HG02763 (cell line): ENCODE data around the gene TAAR9.
"Not testable (repeated sequence)": the region's sequence is repeated elsewhere in the genome, so short reads cannot be mapped to it uniquely, and the experiment has no call there.

Experiments
- ATAC-seq: cut with Tn5 transposase; IDR thresholded peaks from one replicate; pipeline ENCODE4 v1.9.1; 2021; ENCODE audit warnings: mild to moderate bottlenecking, moderate library complexity; ENCODE audit not compliant: unreplicated experiment

The TAAR9 gene

GRCh38 chr6:132513831-132514545 is 24.1 kb upstream of the TAAR9 start:
- ATAC-seq, result no peak

- ATAC-seq, result no peak
These were observed 22.7 kb upstream of the TAAR9 start for GRCh38 chr6:132515386-132515785.

DNA sequence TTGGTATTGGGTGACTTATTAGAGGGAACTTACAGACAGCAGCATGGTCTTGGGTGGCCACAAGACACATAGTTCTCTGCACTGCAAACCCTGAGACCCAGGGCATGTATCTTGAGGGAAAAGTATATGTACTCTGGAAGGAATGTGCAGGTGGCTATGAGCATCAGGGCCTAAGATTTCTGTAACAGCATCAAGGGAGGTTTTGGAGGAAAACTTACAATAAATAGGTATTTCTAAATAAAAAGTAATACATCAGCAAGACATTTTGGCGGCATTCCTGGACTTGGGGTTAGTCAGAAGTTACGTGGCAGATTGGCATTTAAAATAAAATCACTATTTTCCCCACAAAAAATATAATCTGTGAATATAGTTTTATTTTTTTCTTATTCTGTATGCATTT is 17.1 kb upstream of the TAAR9 start:
- ATAC-seq, result no peak

DNA sequence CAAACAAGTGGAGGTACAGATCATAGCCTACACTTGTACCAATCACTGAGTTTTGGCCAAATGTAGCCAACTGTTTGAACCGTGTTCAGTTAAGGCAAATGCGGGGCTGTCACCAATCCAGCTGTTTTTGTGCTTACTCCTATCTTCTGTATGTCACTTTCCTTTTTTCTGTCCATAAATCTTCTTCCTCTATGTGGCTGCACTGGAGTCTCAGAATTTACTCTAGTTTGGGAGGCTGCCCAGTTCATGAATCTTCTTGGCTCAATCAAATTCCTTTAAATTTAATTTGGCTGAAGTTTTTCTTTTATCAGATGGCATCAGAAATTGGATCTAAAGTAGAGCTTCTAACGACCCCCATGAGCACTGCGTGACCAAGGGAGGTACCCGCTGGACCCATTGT is 13.4 kb upstream of the TAAR9 start:
- ATAC-seq, result no peak

- ATAC-seq, result no peak
These were observed 12.2 kb upstream of the TAAR9 start for GRCh38 chr6:132525866-132526265.

DNA sequence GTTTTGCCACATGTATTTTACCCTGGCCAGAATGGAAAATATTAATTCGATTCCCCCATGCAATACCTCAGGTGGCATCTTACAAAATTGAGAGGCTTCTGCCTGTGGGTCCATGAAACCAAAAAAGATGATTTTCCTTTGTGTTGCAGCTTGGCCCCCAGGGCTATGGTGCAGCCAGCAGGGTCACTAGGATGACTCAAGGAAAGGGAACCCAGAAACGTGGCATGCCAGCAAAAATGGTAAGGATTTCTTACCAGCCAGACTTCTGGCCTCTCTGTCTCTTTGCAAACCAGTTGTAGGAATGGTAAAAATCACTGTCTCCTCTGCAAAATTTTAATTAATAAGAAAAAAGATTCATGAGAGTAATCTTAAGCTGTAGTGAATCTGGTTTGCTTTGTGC is 11.6 kb upstream of the TAAR9 start:
- no peak for ATAC-seq

- ATAC-seq, result no peak
These were observed 10.3 kb upstream of the TAAR9 start for GRCh38 chr6:132527791-132528190.

DNA sequence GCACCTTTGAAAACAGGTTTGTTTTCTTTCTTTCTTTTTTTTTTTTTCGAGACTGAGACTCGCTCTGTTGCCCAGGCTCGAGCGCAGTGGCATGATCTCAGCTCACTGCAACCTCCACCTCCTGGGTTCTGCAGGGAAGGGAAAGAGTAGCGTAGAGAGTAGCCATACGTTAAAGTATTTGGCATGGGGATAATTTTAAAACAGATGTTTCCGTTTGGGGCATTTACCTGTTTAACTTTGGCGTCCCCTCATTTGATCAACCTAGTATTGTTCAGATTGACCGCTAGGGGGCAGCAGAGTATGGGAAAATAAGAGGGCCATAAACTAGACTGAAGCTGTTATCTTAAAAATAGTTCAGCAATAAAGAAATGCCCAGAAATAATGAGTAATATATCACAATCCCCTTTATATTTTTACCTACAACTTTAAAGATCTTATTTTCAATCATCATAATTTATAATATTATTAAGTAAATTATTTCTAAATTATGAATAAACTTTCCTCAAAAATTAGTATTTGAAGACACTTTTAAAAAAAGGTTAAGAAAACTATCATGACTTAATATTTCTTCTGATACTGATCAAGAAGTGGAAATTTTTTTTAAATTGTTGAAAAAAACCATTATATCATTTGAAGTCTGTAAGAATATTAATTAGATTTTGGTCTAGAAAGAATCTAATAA is 7.6 kb upstream of the TAAR9 start:
- peak; percentile 90 for ATAC-seq

- ATAC-seq, result not testable (repeated sequence)
These were observed 3.5 kb upstream of the TAAR9 start for GRCh38 chr6:132534546-132534945.

DNA sequence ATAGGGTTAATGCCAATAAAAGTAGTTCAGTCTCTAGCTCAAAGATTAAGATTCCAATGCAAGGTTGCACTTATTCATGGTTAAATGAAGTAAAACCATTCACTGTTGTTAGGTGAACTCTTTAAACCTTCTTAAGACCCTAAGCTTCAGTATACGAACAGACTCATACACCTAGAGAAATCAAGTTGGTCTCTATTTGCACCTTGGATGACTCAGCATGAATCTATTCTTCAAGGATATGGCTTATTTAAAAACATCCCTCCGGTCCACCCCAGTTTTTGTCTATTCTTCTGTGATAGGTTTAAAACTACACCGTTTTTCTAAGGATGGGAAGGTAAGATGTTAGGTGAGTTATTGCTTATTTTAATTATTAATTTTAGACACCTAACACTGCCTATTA is 932 bp upstream of the TAAR9 start:
- no peak for ATAC-seq

DNA sequence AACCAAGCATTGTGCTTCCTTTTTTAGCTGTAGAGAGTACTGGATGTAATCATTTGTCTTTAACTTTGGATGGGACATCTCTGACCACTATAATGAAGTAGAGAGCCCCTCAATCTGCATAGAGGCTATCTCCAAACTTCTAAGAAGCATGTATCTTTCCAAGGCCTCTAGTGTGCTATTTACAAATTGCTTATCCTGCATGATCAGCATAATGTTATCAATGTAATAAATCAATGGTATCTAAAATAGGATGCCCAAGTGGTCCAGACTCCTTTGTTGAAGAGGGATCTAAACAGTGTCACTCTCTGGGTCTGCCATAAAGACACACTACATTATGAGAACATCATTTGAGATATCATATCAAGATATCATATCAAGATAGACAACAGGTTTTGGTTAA is 6.7 kb downstream of the TAAR9 start:
- ATAC-seq, result no peak

- ATAC-seq, result no peak
These were observed 10.8 kb downstream of the TAAR9 start for GRCh38 chr6:132548746-132549463.

DNA sequence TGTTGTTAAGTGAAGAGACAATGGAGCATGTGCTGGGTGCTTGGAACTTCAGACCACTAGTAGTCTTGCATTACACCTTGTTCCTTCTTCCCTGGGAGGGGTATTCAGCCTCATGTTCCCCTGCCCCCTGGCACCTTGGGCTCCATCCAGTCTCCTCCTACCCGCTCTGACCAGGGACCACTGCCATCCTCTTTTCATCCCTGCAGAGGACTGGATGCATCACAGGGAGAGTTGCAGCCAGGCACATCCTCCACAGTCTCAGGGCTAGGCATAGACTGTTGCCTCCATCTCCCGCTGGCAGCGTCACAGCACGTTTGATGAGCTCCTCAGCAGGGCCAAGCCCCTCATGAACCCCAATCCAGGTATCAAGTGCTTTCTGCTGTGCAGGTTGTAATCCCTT is 13.1 kb downstream of the TAAR9 start:
- ATAC-seq, result no peak

DNA sequence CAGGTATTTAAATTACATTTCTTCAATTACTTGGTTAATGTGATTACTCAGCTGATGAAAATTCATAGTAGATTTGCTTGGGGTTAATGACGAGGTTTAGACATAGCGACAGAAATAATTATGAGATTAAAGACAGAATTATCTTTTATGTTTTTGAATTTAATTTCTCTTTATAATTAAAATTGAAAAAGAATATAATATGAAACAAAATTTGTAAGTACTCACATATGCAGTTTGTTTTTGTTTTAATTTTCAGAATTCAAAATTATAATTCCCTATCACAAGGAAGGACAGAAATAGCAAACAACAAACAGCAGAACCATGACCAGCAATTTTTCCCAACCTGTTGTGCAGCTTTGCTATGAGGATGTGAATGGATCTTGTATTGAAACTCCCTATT is 14.3 kb downstream of the TAAR9 start, which contains the start of gene TAAR8:
TSS of gene TAAR8 (plus strand) at position 301 of the 400 bp plus-strand sequence. CDS start at position 322, 21 bp downstream.
- ATAC-seq, result no peak

- ATAC-seq, result not testable (repeated sequence)
These were observed 22.0 kb downstream of the TAAR9 start for GRCh38 chr6:132560087-132560486.

- no peak for ATAC-seq
These were observed 28.3 kb downstream of the TAAR9 start for GRCh38 chr6:132566404-132566803.

DNA sequence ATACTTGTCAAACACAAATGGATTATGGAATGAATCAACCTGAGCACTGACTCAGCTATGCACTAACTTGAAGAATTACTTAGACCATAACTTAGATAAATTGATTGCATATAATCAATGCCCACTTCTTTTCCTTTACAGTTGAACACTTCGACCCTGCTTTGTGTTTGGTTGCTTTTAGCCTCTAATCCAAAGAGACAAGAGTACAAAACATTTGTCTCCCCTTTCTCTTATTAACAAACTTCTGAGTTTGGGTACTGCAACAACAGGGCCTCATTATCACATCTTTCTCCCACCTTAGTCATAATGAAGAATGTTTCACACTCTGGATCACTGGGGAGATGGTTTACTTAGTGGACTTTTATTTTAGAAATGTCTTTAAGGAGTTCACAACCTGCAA is 29.5 kb downstream of the TAAR9 start:
- ATAC-seq, result no peak

- ATAC-seq, result no peak
These were observed 30.5 kb downstream of the TAAR9 start for GRCh38 chr6:132568611-132569010.

- no peak for ATAC-seq
These were observed 31.1 kb downstream of the TAAR9 start for GRCh38 chr6:132569170-132569569.

GRCh38 chr6:132570221-132570777 is 32.2 kb downstream of the TAAR9 start, which contains the start of gene TAAR6:
Gene TAAR6 (plus strand): TSS chr6:132570322. CDS start chr6:132570322, 0 bp downstream.
- no peak for ATAC-seq

DNA sequence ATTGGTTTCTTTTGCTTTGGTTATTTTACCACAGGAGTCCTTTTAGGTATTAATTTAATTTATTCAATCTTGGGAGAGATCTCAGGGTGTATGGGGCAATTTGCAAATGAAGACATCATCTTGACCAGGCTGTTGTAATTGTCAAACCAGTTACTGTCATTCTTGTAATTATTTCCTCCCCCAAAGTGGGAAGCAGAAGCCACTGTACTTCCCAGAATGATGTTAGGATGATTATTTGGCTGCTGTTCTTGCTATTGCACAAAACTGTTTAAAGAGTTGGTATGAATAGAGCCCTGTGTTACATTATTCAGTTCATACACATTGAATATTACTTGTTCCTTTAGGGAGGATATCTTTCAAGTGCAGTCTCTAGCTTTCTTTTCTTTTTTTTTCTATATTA is 33.7 kb downstream of the TAAR9 start:
- no peak for ATAC-seq
